GM12891 (cell line): ENCODE measurements around the gene STIMATE.
A peak's percentile ranks its signal among the peaks of the same experiment; 100 is the strongest.

Experiments
- DNase-seq: peaks from one replicate; pipeline ENCODE4 v3.0.0; 2011; ENCODE audit warnings: low spot score; ENCODE audit not compliant: insufficient read length
- FAIRE-seq: peaks from 2 replicates; lab custom pipeline; 2011; peaks lifted over from hg19 to GRCh38; lab: Jason Lieb, UNC
- PAX5 ChIP-seq: IDR thresholded peaks from 2 replicates; pipeline ENCODE4 v1.6.1; 2011; ENCODE audit warnings: low read length, moderate library complexity, mild to moderate bottlenecking; ENCODE audit not compliant: insufficient read depth, severe bottlenecking
- POLR2A ChIP-seq: IDR thresholded peaks from 2 replicates; pipeline ENCODE4 v1.6.1; 2011; ENCODE audit warnings: low read depth, low read length, control low read depth
- POLR2AphosphoS5 ChIP-seq: IDR thresholded peaks from 2 replicates; pipeline ENCODE4 v1.6.1; 2011; ENCODE audit warnings: low read depth, low read length, control low read depth
- POU2F2 ChIP-seq: IDR thresholded peaks from 2 replicates; pipeline ENCODE4 v1.6.1; 2011; ENCODE audit warnings: low read depth, mild to moderate bottlenecking, control low read depth, low read length, moderate library complexity
- SPI1 ChIP-seq: IDR thresholded peaks from 2 replicates; pipeline ENCODE4 v1.6.1; 2011; ENCODE audit warnings: low read depth, low read length, control low read depth
- TAF1 ChIP-seq: IDR thresholded peaks from 2 replicates; pipeline ENCODE4 v1.6.1; 2011; ENCODE audit warnings: low read depth, low read length, control low read depth

STIMATE gene

GRCh38 chr3:52886049-52886730 is 11.2 kb downstream of the STIMATE start:
- FAIRE-seq = no peak
- DNase-seq = no peak
- no peak for TF ChIP-seq TAF1
- TF ChIP-seq POLR2A = no peak
- TF ChIP-seq POLR2AphosphoS5 = no peak
- TF ChIP-seq PAX5 = no peak
- TF ChIP-seq POU2F2 = no peak
- no peak for TF ChIP-seq SPI1

GRCh38 chr3:52882377-52882776 is 15.0 kb downstream of the STIMATE start:
- FAIRE-seq = no peak
- TF ChIP-seq POU2F2 (no peak), POLR2A (no peak), SPI1 (no peak), POLR2AphosphoS5 (no peak), PAX5 (no peak), TAF1 (no peak)
- no peak for DNase-seq

- no peak for FAIRE-seq
- no peak for TF ChIP-seq POLR2A
- TF ChIP-seq SPI1 = no peak
- no peak for TF ChIP-seq TAF1
- no peak for DNase-seq
Observed at GRCh38 chr3:52881871-52882270, 15.5 kb downstream of the STIMATE start.

- 0 out of 2 replicates have a peak, but pooled peaks have one; percentile 16 for TF ChIP-seq POU2F2
- TF ChIP-seq POLR2AphosphoS5 = no peak
- TF ChIP-seq SPI1 = peak; percentile 55
- DNase-seq (no peak), FAIRE-seq (peak; percentile 54)
Observed at GRCh38 chr3:52880474-52880873, 16.9 kb downstream of the STIMATE start.

GRCh38 chr3:52880047-52880446 is 17.3 kb downstream of the STIMATE start:
- FAIRE-seq (peak; percentile 38), DNase-seq (no peak)
- TF ChIP-seq SPI1 (no peak), POLR2A (no peak), POLR2AphosphoS5 (no peak), TAF1 (no peak), POU2F2 (no peak)

- TF ChIP-seq TAF1 (no peak), PAX5 (no peak), POU2F2 (no peak), POLR2A (no peak), POLR2AphosphoS5 (no peak), SPI1 (no peak)
- DNase-seq (no peak), FAIRE-seq (no peak)
Observed at GRCh38 chr3:52879581-52879980, 17.8 kb downstream of the STIMATE start.

- DNase-seq = no peak
- no peak for FAIRE-seq
- TF ChIP-seq POU2F2 (no peak), SPI1 (no peak), TAF1 (no peak), PAX5 (no peak), POLR2A (no peak), POLR2AphosphoS5 (no peak)
Observed at GRCh38 chr3:52879090-52879489, 18.3 kb downstream of the STIMATE start.

- DNase-seq = no peak
- FAIRE-seq = no peak
- no peak for TF ChIP-seq SPI1
- TF ChIP-seq POLR2AphosphoS5 = no peak
- TF ChIP-seq TAF1 = no peak
- TF ChIP-seq POU2F2 = no peak
- no peak for TF ChIP-seq PAX5
- TF ChIP-seq POLR2A = no peak
Observed at GRCh38 chr3:52877085-52877484, 20.3 kb downstream of the STIMATE start.

GRCh38 chr3:52874864-52875587 is 22.3 kb downstream of the STIMATE start:
- FAIRE-seq (no peak), DNase-seq (no peak)
- TF ChIP-seq PAX5 (no peak), TAF1 (no peak), POLR2A (no peak), POLR2AphosphoS5 (no peak), SPI1 (no peak), POU2F2 (no peak)

- no peak for DNase-seq
- no peak for TF ChIP-seq POLR2AphosphoS5
- no peak for TF ChIP-seq POLR2A
- TF ChIP-seq SPI1 = no peak
- TF ChIP-seq POU2F2 = no peak
- TF ChIP-seq TAF1 = no peak
- TF ChIP-seq PAX5 = no peak
- FAIRE-seq = peak; percentile 60
Observed at GRCh38 chr3:52874160-52874701, 23.1 kb downstream of the STIMATE start.
